Measurements from ENCODE around the gene P3R3URF. TPM values are rescaled to one million over a fixed set of nuclear protein-coding genes. Genes with fewer than 3 reads are reported as not detected.

P3R3URF gene
- polyA plus RNA-seq, 1 donor, result not detected

- DNase-seq, result no peak
Observed at GRCh38 chr1:46193984-46194570, 17.8 kb upstream of the P3R3URF start.

DNA sequence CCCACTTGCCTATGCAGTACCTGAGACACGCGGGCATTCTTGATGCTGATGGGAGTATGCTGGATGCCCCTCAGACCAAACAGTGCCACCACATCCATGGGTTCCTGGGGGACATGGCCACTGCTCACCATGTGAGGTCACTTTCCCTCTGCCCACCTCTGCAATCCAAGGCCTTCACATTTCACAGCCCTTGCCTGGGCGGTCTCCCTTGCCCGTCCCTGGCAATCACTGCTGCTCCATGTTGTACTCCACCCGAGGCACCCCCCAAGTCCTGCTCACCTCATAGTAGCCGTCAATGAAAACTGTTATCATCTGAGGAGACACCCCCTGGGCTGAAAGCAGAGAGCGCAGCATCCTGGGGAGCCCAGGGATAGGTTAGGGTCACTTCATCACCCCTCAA lies 17.0 kb upstream of the P3R3URF start:
- no peak for DNase-seq

DNA sequence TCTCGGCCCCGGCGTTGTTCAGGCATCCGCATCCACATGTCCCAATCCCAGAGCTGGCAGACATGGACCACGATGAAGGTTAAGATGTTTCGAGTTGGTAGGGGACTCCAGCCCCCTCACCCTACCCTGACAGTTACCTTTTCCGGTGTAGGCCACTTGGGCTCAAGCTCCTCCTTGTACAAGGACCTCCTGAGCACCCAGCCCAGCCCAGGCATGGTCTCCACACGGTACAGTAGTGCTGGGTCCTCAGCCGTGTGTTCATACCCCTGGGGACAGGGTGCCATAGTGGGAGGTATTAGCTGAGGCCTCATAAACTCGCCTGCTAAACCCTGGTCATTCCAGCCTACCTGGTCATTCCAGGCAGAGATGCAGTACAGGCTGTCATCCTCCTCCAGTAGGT lies 15.9 kb upstream of the P3R3URF start:
- no peak for DNase-seq

- DNase-seq, result no peak
Observed at GRCh38 chr1:46191033-46191701, 14.9 kb upstream of the P3R3URF start.

DNA sequence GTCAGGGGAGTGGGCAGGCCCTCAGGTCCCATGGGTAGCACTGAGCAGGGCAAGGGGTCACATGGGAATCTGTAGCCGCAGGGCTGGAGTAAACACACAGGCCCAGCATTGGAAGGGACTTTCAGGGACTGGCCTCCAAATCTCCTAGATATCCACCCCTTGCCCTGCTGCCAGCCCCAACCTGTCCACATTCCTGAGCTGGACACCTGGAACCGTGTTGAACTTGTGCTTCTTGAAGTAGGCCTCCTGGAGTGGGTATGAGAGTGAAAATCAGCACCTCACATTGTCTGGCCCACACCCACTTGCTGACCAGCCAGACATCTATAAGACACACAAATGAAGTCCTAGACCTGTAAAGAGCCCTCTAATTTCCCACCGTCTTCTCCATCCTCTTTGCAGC lies 14.3 kb upstream of the P3R3URF start:
- DNase-seq, result no peak

DNA sequence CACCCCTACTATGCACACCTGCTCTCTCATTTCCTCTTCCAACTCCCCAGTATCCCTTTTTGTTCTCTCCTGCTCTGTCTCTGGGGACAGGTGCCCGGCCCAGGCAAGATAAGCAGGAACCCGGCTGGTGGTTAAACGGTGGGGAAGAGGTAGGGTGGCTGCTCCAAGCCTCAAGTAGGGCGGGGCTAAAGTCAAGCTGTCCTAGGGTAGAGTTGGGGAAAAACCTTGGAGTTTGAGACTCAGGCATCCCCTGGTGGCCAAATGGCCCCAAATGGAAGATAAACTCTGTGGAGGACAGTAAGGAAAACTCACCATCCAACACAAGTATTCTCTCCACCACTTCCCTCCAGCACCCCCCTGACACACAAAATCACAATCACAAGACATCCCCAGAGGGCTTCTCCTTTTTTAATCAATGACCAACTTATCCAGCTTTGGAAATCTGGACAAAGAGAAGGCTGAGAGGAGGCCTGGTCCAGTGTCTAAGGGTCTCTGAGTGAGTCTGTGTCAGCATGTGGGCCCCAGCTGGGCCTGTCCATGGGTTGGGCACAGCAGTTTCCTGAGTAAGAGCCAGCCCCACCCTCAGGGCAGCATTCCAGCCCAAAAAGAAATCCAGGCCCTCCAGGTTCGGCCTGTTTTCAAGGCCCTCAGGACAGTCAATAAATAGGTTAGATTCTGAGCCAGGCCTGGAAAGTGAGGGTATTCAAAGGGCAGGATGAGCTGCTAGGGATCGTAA lies 12.2 kb upstream of the P3R3URF start:
- DNase-seq, result no peak

- DNase-seq, result no peak
Observed at GRCh38 chr1:46187106-46187869, 11.0 kb upstream of the P3R3URF start.

DNA sequence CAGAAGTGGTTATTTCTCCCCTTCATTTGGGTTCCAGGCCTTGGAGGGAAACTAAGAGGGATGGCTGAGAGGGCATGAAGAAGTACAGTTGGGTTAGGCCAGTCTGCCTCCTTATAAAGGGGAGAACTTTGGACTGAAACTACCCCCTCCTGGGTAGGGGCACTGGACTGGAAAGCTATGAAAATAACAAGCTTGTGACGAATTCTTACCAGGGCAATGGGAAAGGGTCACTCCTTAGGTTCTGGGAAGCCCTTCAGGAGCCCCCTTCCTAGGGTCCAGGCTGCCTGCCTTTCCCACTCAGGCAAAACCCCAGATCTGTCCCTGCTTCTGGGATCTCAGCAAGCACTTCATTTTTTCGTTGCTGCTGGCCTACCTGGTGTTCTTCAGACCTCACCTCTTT lies 9.8 kb upstream of the P3R3URF start:
- no peak for DNase-seq

DNA sequence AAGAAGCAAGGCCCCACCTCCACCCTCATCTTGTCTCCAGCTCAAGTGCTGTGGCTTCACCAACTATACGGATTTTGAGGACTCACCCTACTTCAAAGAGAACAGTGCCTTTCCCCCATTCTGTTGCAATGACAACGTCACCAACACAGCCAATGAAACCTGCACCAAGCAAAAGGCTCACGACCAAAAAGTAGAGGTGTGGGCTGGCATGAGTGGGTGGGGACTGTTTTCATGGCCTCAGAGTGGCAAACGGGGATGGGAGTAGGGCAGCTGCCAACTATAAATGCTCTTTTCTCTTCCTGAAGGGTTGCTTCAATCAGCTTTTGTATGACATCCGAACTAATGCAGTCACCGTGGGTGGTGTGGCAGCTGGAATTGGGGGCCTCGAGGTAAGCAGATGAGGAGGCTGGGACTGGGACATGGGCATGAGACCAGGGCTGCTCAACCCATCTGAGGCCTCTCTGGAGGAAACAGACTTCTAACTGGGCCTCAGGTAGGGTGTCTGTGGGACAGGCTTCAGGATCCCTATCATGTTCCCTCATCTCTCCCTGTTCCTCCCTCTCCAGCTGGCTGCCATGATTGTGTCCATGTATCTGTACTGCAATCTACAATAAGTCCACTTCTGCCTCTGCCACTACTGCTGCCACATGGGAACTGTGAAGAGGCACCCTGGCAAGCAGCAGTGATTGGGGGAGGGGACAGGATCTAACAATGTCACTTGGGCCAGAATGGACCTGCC lies 8.8 kb upstream of the P3R3URF start:
- DNase-seq, result no peak

DNA sequence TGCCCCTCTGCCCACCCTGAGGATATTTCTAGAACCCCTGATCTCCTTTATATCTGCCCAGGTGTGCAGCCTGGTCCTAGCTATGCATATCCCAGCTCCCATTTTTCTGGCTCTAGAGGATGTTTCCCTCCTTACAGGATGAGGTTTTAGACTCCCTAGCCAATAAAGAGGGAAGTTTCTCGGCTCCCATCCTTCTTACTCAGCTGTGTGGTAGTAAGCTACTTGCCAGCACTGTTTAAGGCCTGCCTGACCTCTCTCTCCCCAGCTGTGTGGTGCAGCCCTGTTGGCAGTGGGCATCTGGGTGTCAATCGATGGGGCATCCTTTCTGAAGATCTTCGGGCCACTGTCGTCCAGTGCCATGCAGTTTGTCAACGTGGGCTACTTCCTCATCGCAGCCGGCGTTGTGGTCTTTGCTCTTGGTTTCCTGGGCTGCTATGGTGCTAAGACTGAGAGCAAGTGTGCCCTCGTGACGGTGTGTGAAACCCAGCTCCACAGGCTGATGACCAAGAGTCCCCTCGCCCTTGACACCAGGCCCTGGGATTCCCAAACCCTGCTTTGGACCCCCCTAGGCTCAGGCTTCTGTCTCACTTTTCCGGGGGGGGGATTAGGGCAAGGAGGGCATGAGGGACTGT lies 7.8 kb upstream of the P3R3URF start:
- DNase-seq, result no peak

GRCh38 chr1:46183079-46183847 lies 7.0 kb upstream of the P3R3URF start:
- DNase-seq, result no peak

DNA sequence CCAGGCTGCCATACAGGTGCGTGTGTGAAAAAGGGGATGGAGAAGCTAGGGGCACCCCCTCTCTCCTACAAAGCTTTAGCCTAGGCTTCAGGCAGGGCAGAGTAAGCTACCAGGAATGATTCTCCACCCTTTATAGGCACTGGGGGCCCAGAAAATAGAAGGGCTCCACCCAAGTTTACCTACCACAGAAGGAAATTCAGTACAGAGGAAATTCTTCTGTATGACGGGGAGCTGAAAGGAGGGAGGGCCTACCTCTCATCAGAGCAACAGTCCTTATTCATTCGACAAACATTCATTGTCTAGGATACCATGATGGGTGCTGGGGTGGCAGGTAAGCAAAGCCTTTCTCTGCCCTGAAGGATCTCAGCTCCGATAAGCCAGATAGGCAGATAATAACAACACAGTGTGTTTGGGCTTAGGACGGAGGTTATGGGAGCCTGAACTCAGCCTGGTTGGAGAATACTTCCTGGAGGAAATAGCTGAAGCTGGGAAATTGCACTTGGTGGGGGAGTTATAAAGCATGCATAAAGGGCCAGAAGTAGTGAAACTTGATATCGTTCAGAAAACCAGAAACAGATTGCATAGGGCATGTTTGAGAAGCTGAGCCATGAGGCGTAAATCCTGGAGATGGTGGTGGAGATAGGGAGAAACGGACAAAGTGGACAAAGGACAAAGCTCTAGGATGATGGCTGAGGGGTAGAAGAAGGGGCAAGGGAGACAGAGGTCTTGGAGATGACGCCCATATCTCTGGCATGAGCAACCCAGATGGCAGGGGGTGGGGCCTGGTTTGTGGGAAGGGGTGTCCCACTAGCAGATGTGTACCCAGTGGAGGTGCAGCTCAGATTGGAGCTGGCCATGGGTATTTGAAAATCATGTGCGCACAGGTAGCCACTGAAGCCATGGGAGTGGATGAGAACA lies 5.3 kb upstream of the P3R3URF start:
- no peak for DNase-seq

DNA sequence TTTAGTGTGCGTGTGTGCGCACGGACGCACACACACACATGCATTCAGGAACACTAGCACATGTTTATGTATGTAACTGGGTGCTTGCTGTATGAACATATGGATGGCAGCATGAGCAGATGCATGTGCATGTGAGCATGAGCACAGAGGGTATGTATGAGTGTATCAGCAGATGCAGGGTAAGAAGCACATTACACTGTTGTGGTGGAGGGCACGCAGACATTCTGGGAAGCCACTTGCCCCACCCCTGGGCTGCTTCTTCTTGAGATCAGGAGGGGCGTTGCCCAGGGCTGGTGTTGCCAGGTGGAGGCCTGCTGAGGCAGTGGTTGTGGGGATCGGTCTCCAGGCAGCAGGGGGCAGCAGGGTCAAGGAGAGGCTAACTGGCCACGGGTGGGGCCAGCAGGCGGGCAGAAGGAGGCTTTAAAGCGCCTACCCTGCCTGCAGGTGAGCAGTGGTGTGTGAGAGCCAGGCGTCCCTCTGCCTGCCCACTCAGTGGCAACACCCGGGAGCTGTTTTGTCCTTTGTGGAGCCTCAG lies 3.9 kb upstream of the P3R3URF start:
- no peak for DNase-seq

GRCh38 chr1:46179138-46180081 lies 3.1 kb upstream of the P3R3URF start:
- DNase-seq, result peak; percentile 92

GRCh38 chr1:46175243-46175642 lies 1.0 kb downstream of the P3R3URF start:
- no peak for DNase-seq

GRCh38 chr1:46174448-46175231 lies 1.6 kb downstream of the P3R3URF start, which contains the start of gene TSPAN1:
TSPAN1 (plus strand) TSS chr1:46175087; CDS start chr1:46181108, 6,021 bp downstream.
- DNase-seq, result no peak

DNA sequence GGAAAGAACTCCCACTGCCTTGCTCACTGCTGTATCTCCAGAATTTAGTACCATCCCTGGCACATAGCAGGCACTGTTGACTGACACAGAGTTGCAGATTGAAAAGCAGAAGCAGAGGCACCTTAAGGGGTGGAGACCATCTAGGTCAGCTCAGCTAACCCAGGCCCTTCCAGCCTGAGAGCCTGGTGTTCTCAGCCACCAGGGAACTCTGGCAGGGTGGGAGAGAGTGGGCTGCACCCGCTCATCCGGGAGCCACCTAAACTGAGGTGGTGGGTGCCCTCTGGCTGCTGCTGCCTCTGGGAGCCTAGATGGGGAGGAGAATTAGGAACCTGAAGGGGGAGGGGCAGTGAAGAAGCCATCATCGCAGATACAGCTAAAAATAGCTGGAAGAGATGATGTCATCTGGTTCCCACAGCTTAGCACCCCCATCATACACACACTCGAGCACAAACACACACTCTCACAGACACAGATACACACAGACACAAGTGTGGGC lies 2.9 kb downstream of the P3R3URF start:
- no peak for DNase-seq

All from left kidney (tissue), 2 donors.